Measurements from ENCODE around the gene NDST1.

DNA sequence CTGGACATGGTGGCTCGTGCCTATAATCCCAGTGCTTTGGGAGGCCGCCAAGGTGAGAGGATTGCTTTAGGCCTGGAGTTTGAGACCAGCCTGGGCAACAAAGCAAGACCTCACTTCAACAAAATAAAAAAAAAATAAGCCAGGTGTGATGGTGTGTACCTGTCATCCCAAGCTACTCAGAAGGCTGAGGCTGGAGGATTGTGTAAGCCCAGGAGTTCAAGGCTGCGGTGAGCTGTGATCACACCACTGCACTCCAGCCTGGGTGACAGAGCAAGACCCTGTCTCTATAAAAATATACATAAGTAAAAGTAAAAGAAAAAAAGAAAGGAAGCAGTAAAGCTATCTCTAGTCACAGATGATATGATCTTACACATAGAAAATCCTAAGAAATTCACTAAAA, 73.0 kb downstream of the NDST1 start:
- TF ChIP-seq CTCF (IDR thresholded peaks at IDR 0.05; ENCODE audit: insufficient read depth, low read length, poor library complexity, severe bottlenecking) (no peak), EZH2phosphoT487 (conservative IDR thresholded peaks at IDR 0.05; ENCODE audit: low read length) (no peak)
